Measurements from ENCODE around the gene AFAP1.

AFAP1 gene

GRCh38 chr4:7938609-7939376 lies 868 bp downstream of the AFAP1 start:
- TF ChIP-seq, protein P1, sequence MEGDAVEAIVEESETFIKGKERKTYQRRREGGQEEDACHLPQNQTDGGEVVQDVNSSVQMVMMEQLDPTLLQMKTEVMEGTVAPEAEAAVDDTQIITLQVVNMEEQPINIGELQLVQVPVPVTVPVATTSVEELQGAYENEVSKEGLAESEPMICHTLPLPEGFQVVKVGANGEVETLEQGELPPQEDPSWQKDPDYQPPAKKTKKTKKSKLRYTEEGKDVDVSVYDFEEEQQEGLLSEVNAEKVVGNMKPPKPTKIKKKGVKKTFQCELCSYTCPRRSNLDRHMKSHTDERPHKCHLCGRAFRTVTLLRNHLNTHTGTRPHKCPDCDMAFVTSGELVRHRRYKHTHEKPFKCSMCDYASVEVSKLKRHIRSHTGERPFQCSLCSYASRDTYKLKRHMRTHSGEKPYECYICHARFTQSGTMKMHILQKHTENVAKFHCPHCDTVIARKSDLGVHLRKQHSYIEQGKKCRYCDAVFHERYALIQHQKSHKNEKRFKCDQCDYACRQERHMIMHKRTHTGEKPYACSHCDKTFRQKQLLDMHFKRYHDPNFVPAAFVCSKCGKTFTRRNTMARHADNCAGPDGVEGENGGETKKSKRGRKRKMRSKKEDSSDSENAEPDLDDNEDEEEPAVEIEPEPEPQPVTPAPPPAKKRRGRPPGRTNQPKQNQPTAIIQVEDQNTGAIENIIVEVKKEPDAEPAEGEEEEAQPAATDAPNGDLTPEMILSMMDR (IDR thresholded peaks at IDR 0.05; ENCODE audit: insufficient read depth, low read depth, low read length, missing control alignments) = no peak
- no peak overlapping the region for H3K4me3 ChIP-seq (ENCODE audit: low read depth, low read length)
- no peak for DNase-seq (ENCODE audit: low read depth)

DNA sequence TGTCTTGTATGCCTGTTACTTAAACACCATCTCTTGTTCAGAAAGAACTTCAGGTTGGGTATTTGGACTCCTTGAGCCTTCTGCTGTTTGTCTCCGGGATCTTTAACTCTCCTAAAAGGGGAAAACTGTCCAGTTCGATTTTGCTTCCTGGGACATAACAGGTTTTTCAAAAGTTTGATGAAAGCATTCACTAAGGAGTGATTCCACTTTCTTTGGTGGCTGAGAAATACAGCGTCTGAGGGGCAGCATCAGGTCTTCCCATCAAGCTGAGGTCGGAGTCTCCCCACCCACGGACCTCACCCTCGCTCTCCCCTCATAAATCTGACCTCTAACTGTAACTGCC lies 1.4 kb downstream of the AFAP1 start:
- no peak overlapping the region for H3K4me3 ChIP-seq (ENCODE audit: low read depth, low read length)

GRCh38 chr4:7937006-7937405 lies 2.7 kb downstream of the AFAP1 start:
- TF ChIP-seq, protein P1 (IDR thresholded peaks at IDR 0.05; ENCODE audit: insufficient read depth, low read depth, low read length, missing control alignments) = no peak
- no peak for DNase-seq (ENCODE audit: low read depth)

More for the DNA sequence above, 1.4 kb downstream of the AFAP1 start:
- no peak for DNase-seq (ENCODE audit: low read depth)
- TF ChIP-seq, protein P1 (IDR thresholded peaks at IDR 0.05; ENCODE audit: insufficient read depth, low read depth, low read length, missing control alignments) = no peak

DNA sequence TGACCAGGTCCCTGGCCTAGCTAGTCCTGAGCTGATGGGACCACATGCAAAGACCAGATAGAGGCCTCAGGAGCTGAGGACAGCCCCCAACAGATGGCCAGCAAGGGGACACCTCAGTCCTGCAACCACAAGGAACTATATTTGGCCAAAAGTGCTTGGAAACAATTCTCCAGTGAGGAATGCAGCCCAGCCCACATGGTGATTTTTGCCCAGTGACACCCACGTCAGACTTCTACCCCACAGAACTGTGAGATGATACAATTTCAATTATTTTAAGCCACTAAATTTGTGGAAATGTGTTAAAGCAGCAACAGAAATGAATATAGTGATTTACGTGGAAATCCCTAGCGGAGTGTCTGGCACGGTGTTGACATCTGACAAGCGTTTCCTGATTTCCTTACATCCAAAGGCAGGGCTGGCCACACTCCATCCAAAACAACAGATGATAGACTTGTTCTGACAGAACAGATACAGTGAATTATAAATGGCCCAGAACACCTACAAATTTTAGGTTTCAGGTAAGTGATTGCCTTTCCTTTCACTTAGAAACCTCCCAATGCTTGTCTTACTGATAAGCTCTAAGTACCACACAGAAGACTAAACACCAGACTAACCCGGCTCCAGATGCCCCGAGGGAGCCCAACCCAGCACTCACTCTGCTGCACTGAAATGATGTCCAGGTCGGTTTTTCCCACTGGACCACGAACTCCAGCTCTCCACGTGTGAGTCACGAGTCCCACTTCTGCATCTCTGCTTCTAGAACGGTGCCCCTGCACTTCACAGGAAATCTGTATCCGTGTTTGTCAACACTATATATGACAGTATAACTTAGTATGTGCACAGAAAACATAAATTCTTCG lies 5.8 kb downstream of the AFAP1 start:
- no peak for DNase-seq (ENCODE audit: low read depth)
- no peak overlapping the region for H3K4me3 ChIP-seq (ENCODE audit: low read depth, low read length)
- TF ChIP-seq, protein P1 (IDR thresholded peaks at IDR 0.05; ENCODE audit: insufficient read depth, low read depth, low read length, missing control alignments) = no peak

More at GRCh38 chr4:7937006-7937405, 2.7 kb downstream of the AFAP1 start:
- no peak overlapping the region for H3K4me3 ChIP-seq (ENCODE audit: low read depth, low read length)

DNA sequence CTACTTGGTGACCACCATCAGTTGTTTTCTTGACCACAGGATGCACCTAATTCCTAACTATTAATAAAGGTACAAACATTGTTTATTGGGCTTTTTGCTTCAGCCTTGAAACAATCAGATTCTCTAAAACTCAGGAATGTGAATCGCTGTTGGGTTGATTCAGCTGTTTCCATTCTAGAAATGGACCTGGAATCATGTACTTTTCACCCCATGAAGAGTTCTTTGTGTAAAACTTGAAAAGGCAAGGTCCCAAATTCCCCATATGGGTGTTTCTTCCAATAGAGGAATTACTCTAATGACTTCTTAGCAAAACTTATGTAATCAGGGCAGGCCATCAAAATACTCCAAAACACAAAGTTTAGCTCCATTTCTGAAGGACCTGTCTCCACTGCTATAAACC lies 7.4 kb downstream of the AFAP1 start:
- H3K4me3 ChIP-seq (ENCODE audit: low read depth, low read length) = no peak overlapping the region
- DNase-seq (ENCODE audit: low read depth) = no peak
- TF ChIP-seq, protein P1 (IDR thresholded peaks at IDR 0.05; ENCODE audit: insufficient read depth, low read depth, low read length, missing control alignments) = no peak

GRCh38 chr4:7929118-7929951 lies 10.3 kb downstream of the AFAP1 start:
- no peak for DNase-seq (ENCODE audit: low read depth)
- no peak overlapping the region for H3K4me3 ChIP-seq (ENCODE audit: low read depth, low read length)
- TF ChIP-seq, protein P1 (IDR thresholded peaks at IDR 0.05; ENCODE audit: insufficient read depth, low read depth, low read length, missing control alignments) = no peak
